GM06990 (cell line): ENCODE data around the gene PAX1.

Experiments used
- DNase-seq: peaks from one replicate; pipeline ENCODE4 v3.0.0-alpha.2; 2011; ENCODE audit not compliant: insufficient read length; ENCODE audit errors: extremely low read depth
- H3K27me3 ChIP-seq: replicated peaks from 2 replicates; pipeline ENCODE4 v1.6.0; 2011; ENCODE audit warnings: low read length; ENCODE audit not compliant: control insufficient read depth, insufficient read depth
- H3K36me3 ChIP-seq: 2 replicates; pipeline ENCODE4 v1.5.1; 2011; ENCODE audit warnings: low read length; ENCODE audit not compliant: control insufficient read depth, insufficient read depth
- H3K4me3 ChIP-seq: replicated peaks from 2 replicates; pipeline ENCODE4 v1.5.1; 2011; ENCODE audit warnings: low read depth, mild to moderate bottlenecking, control low read depth, low read length
- TF ChIP-seq, protein P1 (sequence below): IDR thresholded peaks from 2 replicates; pipeline ENCODE4 v1.5.1; 2011; ENCODE audit warnings: low read length, control low read depth, mild to moderate bottlenecking, inconsistent platforms; ENCODE audit not compliant: insufficient read depth, poor library complexity, severe bottlenecking

PAX1 gene

GRCh38 chr20:21710341-21710740 lies 4.9 kb downstream of the PAX1 start:
- Histone ChIP-seq H3K27me3 (peaks cover 2% of the 10 kb centered on the region; the same call in 1 of the 2 replicates), H3K4me3 (no peak overlapping the region), H3K36me3 (no peaks in the 10 kb centered on the region)
- DNase-seq, result no peak
- TF ChIP-seq, protein P1, sequence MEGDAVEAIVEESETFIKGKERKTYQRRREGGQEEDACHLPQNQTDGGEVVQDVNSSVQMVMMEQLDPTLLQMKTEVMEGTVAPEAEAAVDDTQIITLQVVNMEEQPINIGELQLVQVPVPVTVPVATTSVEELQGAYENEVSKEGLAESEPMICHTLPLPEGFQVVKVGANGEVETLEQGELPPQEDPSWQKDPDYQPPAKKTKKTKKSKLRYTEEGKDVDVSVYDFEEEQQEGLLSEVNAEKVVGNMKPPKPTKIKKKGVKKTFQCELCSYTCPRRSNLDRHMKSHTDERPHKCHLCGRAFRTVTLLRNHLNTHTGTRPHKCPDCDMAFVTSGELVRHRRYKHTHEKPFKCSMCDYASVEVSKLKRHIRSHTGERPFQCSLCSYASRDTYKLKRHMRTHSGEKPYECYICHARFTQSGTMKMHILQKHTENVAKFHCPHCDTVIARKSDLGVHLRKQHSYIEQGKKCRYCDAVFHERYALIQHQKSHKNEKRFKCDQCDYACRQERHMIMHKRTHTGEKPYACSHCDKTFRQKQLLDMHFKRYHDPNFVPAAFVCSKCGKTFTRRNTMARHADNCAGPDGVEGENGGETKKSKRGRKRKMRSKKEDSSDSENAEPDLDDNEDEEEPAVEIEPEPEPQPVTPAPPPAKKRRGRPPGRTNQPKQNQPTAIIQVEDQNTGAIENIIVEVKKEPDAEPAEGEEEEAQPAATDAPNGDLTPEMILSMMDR, result no peak

DNA sequence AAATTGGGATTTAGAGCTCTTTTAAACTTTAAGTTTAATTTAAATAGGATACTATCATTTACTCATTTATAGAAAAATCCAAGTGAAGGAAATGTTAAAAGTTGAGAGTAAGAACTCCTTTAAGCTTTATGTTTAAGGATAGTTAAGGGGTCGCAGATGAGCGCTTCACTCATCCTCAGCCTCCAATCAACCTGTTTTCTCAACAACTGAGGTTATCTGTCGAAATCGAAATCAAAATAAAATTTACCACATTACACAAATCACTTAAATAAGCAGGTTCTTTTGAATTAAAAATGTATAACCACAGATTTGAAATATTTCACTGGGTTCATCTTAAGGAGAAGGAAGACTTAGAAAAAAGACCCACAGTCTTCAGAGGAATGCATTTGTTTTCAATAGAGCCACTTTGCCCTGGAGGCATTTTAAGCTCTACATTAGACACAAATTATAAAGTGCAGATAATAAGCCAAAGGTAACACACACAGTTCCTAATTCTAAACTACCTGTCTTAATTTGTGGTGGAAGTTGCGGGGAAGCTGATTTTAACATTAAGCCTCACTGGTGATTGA lies 5.5 kb downstream of the PAX1 start:
- TF ChIP-seq, protein P1, result no peak
- DNase-seq, result no peak
- H3K27me3 ChIP-seq, result peaks cover 2% of the 10 kb centered on the region; the same call in 1 of the 2 replicates
- H3K4me3 ChIP-seq, result no peak overlapping the region
- H3K36me3 ChIP-seq, result no peaks in the 10 kb centered on the region

DNA sequence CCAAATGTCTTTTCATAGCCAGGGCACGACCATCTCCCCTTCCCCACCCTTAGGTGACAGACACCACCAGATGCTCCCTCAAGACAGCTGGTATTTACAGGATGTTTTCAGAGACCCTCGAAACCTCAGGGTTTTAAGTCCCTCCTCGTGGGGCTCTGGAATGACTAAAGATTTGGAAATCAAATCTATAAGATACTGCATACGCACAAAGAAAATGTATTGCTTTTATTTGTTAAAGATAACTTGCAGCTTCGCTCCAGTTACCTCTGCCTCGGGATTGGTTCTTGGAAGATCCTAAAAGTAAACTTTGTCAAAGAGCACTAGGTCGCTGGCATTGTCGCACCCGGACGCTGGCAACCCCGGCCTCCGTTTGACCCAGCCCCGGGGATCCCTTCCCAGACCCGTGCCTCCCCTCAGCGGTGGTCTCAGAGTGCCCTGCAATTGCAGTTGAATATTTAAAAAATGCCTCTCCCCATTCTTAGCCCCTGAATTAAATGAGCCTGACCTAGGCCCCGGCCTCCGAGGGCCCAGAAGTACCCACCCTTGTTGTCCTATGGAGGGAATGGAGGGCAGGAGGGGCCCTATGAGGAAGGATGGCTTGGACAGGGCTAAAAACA lies 7.1 kb downstream of the PAX1 start:
- Histone ChIP-seq H3K36me3 (no peaks in the 10 kb centered on the region), H3K4me3 (no peak overlapping the region), H3K27me3 (peaks cover 1% of the 10 kb centered on the region; the same call in 1 of the 2 replicates)
- TF ChIP-seq, protein P1, result no peak
- no peak for DNase-seq

GRCh38 chr20:21713470-21713869 lies 8.0 kb downstream of the PAX1 start:
- H3K27me3 ChIP-seq, result no peaks in the 10 kb centered on the region; the same call in 1 of the 2 replicates
- no peak for DNase-seq
- H3K4me3 ChIP-seq, result no peak overlapping the region
- TF ChIP-seq, protein P1, result no peak
- no peaks in the 10 kb centered on the region for H3K36me3 ChIP-seq

DNA sequence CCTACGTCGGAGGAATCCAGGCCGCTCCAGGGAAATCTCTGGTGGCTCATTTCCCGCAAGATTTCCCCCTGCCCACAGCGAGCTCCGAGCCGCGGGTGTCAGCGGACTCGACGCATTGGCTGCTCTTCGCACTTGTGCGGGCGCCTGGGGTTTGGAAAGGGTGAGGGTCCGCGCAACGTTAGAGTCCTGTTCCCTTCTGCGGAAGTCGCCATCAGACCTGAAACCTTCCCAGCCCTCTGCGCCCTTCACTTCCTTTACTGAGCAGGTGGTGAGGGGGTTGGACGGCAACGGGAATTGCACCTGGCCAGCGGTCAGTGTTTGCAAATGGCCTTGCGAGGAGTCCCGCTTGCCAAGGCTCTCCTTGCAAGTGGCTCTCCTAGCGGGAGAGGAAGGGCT lies 8.4 kb downstream of the PAX1 start:
- Histone ChIP-seq H3K4me3 (no peak overlapping the region), H3K27me3 (no peaks in the 10 kb centered on the region; the same call in 1 of the 2 replicates)
- TF ChIP-seq, protein P1, result no peak

More for the DNA sequence above, 8.4 kb downstream of the PAX1 start:
- DNase-seq, result no peak
- no peaks in the 10 kb centered on the region for H3K36me3 ChIP-seq
